Esophagus (tissue), 2 donors: ENCODE data around the gene ACSL3. TPM values are rescaled to one million over a fixed set of nuclear protein-coding genes. Genes with fewer than 3 reads are reported as not detected.
"Not testable (repeated sequence)": the region's sequence is repeated elsewhere in the genome, so short reads cannot be mapped to it uniquely, and the experiment has no call there.

Experiments
- H3K27ac ChIP-seq, 2 donors: one replicate each; pipeline ENCODE4 v1.5.1; 2013; ENCODE audit warnings: low read depth in 2 of 2, mild to moderate bottlenecking in 2 of 2, inconsistent platforms in 1 of 2, low read length in 1 of 2, moderate library complexity in 1 of 2
- H3K27me3 ChIP-seq, 2 donors: one replicate each; pipeline ENCODE4 v1.6.1; 2013; ENCODE audit warnings: low read length in 2 of 2, control low read depth in 1 of 2, mild to moderate bottlenecking in 1 of 2; ENCODE audit not compliant: insufficient read depth in 2 of 2, control insufficient read depth in 1 of 2
- H3K36me3 ChIP-seq, 2 donors: one replicate each; pipeline ENCODE4 v1.6.1; 2013; ENCODE audit warnings: low read length in 1 of 2; ENCODE audit not compliant: control insufficient read depth in 2 of 2, insufficient read depth in 2 of 2
- H3K4me1 ChIP-seq, 2 donors: one replicate each; pipeline ENCODE4 v1.6.1; 2013; ENCODE audit warnings: low read length in 1 of 2; ENCODE audit not compliant: control insufficient read depth in 2 of 2, insufficient read depth in 2 of 2
- H3K4me3 ChIP-seq, 2 donors: one replicate each; pipeline ENCODE4 v1.5.1; 2013; ENCODE audit warnings: low read length in 2 of 2, mild to moderate bottlenecking in 2 of 2, low read depth in 1 of 2, moderate library complexity in 1 of 2
- H3K9me3 ChIP-seq, 2 donors: one replicate each; pipeline ENCODE4 v1.6.1; 2013; ENCODE audit warnings: mild to moderate bottlenecking in 2 of 2, low read depth in 1 of 2, low read length in 1 of 2, moderate library complexity in 1 of 2; ENCODE audit not compliant: control insufficient read depth in 2 of 2, insufficient read depth in 1 of 2
- WGBS, 2 donors: extraction: QIAGEN DNeasy Blood & Tissue Kit; methylation state at CpG; one replicate each; pipeline ENCODE4 v1.1.7; 2013; 5-methylcytosine and 5-hydroxymethylcytosine counted together
- polyA plus RNA-seq, 2 donors: library from polyadenylated mRNA; stranded (reverse); fragments of 200-250 nt; gene quantifications; one replicate each; pipeline ENCODE4 v1.2.3, GENCODE V29; 2013
- donor health status: healthy with polysubstance abuse.
- donor health status: Bipolar disorder and iron deficiency.

Gene ACSL3
- polyA plus RNA-seq, 2 donors, result 21.4 to 43.9 TPM

DNA sequence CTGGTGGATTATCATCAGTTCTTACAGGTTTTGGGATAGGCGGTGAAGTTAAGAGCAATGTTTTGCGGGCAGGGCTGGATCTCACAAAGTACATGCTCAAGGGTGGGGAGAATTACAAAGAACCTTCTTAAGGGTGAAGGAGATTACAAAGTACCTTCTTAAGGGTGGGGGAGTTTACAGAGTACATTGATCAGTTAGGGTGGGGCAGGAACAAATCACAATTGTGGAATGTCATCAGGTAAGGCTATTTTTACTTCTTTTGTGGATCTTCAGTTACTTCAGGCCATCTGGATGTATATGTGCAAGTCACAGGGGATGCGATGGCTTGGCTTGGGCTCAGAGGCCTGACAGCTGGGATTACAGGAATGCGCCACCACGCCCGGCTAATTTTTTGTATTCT, 12.8 kb upstream of the ACSL3 start:
- not testable (repeated sequence) for H3K4me1 ChIP-seq, H3K9me3 ChIP-seq, H3K36me3 ChIP-seq, H3K4me3 ChIP-seq, H3K27me3 ChIP-seq
- whole genome bisulfite sequencing, 2 donors, result 63 to 66% methylated on average over 6 of the region's 6 CpGs
- H3K27ac ChIP-seq, result peak overlapping the region; percentile 2 to 57

DNA sequence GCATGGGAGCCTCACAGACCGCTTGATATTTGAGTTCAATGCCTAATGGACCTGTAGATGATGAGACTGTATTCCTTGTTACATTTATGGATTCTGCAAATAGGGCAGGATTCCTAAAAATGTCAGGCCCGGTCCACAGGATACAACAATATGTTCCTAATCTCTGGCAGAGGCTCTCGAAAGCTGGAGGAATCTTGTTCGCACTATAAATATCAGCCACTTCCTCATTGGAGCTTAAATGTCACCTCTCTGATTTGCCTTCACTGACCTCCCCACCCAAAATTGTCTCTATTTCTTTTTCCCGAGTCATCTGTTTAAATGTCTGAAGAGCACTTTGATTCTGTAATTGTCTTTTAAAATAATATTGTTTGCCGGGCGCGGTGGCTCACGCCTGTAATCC, 12.0 kb upstream of the ACSL3 start:
- Histone ChIP-seq H3K27ac (no peak overlapping the region), H3K4me1 (no peaks in the 10 kb centered on the region), H3K27me3 (no peaks in the 10 kb centered on the region), H3K9me3 (no peaks in the 10 kb centered on the region), H3K36me3 (no peaks in the 10 kb centered on the region), H3K4me3 (no peak overlapping the region)
- WGBS, 2 donors, result 92 to 95% methylated on average over 9 of the region's 9 CpGs

DNA sequence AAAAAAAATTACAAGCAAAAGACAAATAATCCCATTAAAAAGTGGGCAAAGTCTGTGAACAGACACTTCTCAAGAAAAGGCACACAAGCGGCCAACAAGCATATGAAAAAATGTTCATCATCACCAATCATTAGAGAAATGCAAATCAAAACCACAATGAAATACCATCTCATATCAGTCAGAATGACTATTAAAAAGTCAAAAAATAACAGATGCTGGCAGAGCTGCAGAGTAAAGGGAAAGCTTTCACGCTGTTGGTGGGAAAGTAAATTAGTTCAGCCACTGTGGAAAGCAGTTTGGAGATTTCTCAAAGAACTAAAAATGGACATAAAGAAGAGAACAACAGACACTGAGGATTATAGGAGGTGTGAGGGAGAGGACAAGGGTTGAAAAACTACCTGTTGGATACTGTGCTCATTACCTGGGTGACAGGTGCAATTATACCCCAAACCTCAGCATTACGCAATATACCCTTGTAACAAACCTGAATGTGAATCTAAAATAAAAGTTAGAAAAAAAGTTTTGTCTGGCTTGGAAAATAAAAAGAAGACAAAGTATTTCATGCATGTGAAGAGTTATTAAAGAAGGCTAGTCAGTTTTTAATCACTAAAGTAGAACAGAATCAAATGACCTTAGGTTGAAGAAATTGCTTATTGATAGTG, 8.7 kb upstream of the ACSL3 start:
- 89 to 90% methylated on average over 3 of the region's 3 CpGs for WGBS, 2 donors
- Histone ChIP-seq H3K4me1 (no peaks in the 10 kb centered on the region), H3K27me3 (peaks cover 0 to 2% of the 10 kb centered on the region in 2 donors), H3K9me3 (no peaks in the 10 kb centered on the region), H3K4me3 (no peak overlapping the region), H3K36me3 (no peaks in the 10 kb centered on the region), H3K27ac (no peak overlapping the region)

DNA sequence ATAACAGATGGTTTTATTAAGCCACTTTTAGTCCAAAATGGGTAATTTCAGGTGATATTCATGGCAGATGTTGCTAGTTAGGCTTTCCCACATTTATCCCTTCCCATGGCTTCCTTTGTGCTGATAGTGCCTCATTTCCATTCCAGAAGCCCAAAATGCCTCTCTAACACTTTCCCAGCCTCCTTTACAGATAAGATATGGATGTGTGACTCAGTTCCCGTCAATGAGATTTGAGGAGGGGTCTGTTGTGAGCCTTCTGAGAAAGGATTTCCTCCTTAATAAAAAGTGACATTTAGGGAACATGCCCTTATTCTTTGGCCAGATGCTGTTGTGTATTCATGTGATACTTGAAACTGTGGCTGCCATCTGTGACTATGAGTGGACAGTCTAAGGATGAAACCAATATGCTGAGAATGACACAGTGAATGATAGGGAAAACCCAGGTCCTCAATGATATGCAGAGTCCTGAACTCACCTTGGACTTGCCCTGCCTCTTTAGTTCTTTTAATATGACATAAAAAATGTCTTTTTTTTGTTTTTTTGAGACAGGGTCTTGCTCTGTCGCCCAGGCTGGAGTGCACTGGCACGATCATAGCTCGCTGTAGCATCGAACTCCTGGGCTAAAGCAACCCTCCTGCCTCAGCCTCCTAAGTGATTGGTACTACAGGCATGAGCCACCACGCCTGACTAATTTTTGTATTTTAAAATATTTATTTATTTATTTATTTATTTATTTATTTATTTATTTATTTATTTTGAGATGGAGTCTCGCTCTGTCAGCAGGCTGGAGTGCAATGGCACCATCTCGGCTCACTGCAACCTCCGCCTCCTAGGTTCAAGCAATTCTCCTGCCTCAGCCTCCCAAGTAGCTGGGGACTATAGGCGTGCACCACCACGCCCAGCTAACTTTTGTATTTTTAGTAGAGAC, 5.8 kb upstream of the ACSL3 start:
- H3K27ac ChIP-seq, result no peak overlapping the region
- peaks cover 0 to 2% of the 10 kb centered on the region in 2 donors for H3K27me3 ChIP-seq
- no peaks in the 10 kb centered on the region for H3K4me1 ChIP-seq
- H3K9me3 ChIP-seq, result no peaks in the 10 kb centered on the region
- 93 to 95% methylated on average over 11 of the region's 11 CpGs for WGBS, 2 donors
- H3K36me3 ChIP-seq, result no peaks in the 10 kb centered on the region
- no peak overlapping the region for H3K4me3 ChIP-seq

DNA sequence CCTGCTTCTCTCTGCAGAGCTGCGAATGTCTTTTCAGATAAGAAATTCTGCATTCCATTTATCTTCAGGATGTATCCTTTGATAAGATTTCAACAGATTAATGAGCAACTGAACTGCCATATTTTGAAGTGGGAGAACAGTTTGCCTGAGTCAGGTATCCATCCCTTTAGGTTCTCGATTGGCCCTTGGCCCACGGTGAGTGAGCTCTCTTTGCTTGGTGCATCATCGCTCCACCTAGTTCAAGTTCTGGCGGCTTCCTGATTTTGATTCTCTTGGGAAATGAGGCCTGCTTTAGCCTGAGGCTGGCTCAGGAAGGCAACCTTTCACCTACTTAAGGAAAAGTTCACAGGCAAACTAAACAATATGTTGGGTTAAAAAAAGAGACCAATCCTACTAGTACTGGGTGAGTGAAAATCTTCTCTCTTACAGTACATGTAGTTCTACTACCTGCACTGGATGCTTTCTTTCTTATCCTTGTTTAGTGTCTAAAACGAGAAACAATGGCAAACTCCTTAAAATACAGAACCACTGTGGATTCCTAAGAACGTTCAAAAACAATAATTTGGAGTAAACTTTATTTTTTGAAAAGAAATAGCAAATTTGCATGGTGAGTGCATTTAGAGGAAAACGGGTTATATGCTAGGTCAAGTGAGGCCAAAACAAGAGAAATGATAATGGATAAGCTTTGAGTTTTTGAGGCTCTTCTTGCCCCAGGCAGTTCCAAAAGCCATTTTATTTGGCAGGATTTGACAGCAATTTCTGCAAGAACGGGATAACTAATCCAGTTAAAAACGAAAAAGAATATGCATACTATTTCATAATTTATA, 837 bp upstream of the ACSL3 start:
- peak overlapping the region in 1 of 2 donors; percentile 76 for H3K4me3 ChIP-seq
- WGBS, 2 donors, result 21% methylated on average over 10 of the region's 10 CpGs
- no peaks in the 10 kb centered on the region for H3K36me3 ChIP-seq
- H3K4me1 ChIP-seq, result peaks cover 0 to 5% of the 10 kb centered on the region in 2 donors
- peaks cover 0 to 2% of the 10 kb centered on the region in 2 donors for H3K27me3 ChIP-seq
- H3K27ac ChIP-seq, result peak overlapping the region; percentile 36 to 96
- H3K9me3 ChIP-seq, result no peaks in the 10 kb centered on the region

DNA sequence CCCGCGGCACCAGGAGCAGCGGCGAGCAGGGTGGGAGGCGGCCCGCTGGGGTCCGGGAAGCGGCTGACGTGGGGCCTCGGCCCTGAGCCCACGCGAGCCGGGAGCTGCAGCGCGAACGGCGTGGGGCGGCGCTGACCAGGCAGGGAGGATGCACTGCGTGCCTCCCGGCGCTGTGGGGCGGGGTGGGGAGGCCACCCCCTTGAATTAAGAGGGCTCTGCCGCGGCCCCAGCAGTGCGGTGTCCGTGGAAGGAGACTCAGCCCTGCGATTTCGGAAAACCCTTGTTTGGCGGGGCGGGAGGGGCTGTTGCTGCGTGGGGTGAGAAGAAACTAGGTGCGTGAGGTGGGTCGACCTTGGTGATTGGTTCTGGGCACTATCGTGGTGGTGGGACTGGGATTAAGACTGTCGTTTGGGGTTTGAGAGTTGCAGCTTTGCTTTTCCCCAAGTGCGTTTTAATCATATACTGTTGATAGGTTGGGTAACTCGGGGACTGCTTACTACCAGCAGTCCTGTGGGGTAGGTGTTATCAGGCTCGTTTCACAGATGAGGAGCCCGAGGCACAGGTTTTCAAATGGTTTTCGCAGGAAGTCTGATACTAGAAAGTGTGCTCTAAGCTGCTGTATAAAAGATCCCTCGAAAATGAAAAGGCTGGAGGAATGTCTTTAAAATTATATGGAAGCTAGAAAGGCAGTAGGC, 722 bp downstream of the ACSL3 start:
- no peaks in the 10 kb centered on the region for H3K27me3 ChIP-seq
- H3K27ac ChIP-seq, result peak overlapping the region; percentile 93 to 96
- H3K4me1 ChIP-seq, result peaks cover 0 to 5% of the 10 kb centered on the region in 2 donors
- peak overlapping the region; percentile 76 to 99 for H3K4me3 ChIP-seq
- WGBS, 2 donors, result 1% methylated on average over 42 of the region's 42 CpGs
- no peaks in the 10 kb centered on the region for H3K9me3 ChIP-seq
- H3K36me3 ChIP-seq, result no peaks in the 10 kb centered on the region

DNA sequence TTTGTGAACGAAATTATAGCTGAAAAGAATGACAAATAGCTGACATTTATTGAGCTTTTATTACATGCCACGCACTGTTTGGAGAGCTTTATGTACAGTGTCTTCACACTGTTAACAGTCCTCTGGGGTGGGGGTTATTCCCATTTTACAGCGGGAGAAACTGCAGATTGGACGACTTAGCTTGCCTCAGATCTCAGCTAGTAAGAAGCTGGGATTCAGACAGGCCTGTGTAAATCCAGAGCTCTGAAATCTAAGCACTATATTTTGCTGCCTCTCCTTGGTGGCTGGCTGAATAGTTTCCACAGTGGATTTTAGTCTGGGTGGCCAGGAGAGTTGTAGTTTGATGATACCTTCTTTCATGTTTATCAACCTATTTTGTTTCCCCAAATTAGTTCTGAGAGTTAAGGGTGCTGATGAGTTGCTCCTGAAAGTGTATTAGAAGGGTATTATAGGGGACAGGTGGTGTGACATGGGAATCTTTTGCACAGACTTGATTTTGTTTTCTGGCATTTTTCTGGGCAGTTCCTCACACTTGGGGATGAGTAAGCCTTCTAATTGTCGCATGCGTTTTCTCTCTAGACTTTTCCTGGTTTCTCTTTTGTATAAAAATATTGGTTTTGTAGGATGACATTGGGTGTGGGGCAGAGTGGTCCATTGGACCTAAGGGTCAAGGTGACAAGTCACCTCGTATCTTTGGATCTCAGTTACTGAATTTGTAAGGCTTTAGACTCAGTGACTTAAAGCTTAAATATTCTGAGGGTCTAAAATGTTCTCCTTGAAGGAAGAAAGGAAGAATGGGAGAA, 1.5 kb downstream of the ACSL3 start:
- peaks cover 0 to 5% of the 10 kb centered on the region in 2 donors for H3K4me1 ChIP-seq
- H3K27ac ChIP-seq, result peak overlapping the region in 1 of 2 donors; percentile 3
- 22 to 24% methylated on average over 7 of the region's 7 CpGs for WGBS, 2 donors
- H3K4me3 ChIP-seq, result peak overlapping the region; percentile 76 to 99
- no peaks in the 10 kb centered on the region for H3K9me3 ChIP-seq
- no peaks in the 10 kb centered on the region for H3K36me3 ChIP-seq
- H3K27me3 ChIP-seq, result no peaks in the 10 kb centered on the region

DNA sequence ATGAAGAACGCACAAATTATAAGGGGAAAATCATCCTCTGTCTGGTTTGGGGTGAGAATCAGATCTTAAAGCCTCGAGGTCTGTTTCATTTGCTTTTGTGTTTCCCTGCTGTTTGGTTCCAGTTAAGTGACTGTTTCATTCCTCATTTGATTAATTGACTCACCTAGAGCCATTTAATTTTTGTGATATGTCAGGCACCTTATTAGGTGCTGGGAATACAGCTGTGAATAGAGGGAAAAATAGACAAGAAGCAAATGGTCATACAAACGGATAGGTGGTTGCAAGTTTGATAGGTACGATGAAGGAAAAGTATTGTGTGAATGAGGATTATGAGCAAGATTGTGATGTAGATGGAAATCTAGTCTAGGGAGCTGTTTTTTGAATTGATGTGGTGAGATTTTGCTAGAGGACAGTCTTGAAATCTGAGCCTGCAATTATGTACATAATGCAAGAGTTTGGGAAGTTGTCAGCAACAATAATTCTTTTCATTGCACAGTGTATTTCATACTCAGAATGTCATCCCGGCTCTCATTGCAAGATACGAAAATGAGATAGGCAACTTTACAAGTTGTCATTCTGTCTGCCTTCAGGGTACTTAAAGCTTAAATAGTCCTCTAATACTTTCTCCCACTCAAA, 2.2 kb downstream of the ACSL3 start:
- Histone ChIP-seq H3K27ac (no peak overlapping the region), H3K4me1 (peaks cover 0 to 5% of the 10 kb centered on the region in 2 donors), H3K4me3 (peak overlapping the region in 1 of 2 donors; percentile 76), H3K9me3 (no peaks in the 10 kb centered on the region), H3K27me3 (no peaks in the 10 kb centered on the region), H3K36me3 (no peaks in the 10 kb centered on the region)
- WGBS, 2 donors, result 67 to 71% methylated on average over 6 of the region's 6 CpGs
